ENCODE data around the gene HADHA. TPM values are rescaled to one million over a fixed set of nuclear protein-coding genes. Genes with fewer than 3 reads are reported as not detected.

The HADHA gene
- total and polyA plus RNA-seq, 2 donors (not counting 1 experiment from before 2014, with no cell fraction given): 29.8 to 96.7 TPM

GRCh38 chr2:26189751-26190150, 54.7 kb downstream of the HADHA start:
- Mint-ChIP-seq H3K4me1 (peaks cover 10% of the 10 kb centered on the region), H3K27me3 (no peaks in the 10 kb centered on the region), H3K4me3 (no peak overlapping the region), H3K9me3 (ENCODE audit: insufficient read depth) (no peaks in the 10 kb centered on the region), H3K27ac (no peak overlapping the region)
- Histone ChIP-seq H3K4me3 (ENCODE audit: control extremely low read depth in 1 of 5, extremely low read depth in 1 of 5, insufficient read depth in 1 of 5, low read depth in 2 of 5, low read length in 4 of 5) (no peak overlapping the region), H3K79me2 (ENCODE audit: control insufficient read depth, insufficient read depth, low read length) (no peaks in the 10 kb centered on the region), H3K27ac (ENCODE audit: low read length in 2 of 2) (no peak overlapping the region), H3K4me1 (ENCODE audit: control insufficient read depth in 2 of 2, insufficient read depth in 2 of 2, low read length in 2 of 2) (peaks cover 8% of the 10 kb centered on the region in 2 donors), H3K27me3 (replicated peaks in 1 of 4; ENCODE audit: control extremely low read depth in 1 of 4, control insufficient read depth in 3 of 4, insufficient read depth in 4 of 4, low read length in 3 of 4) (peaks cover 0 to 9% (median 1%) of the 10 kb centered on the region in 4 experiments), H3K9me3 (ENCODE audit: control extremely low read depth in 1 of 3, control insufficient read depth in 2 of 3, insufficient read depth in 1 of 3, low read length in 2 of 3) (no peaks in the 10 kb centered on the region), H3K9ac (ENCODE audit: low read length) (no peak overlapping the region), H3K4me2 (replicated peaks; ENCODE audit: low read depth, low read length, poor library complexity, severe bottlenecking) (no peak overlapping the region), H4K20me1 (ENCODE audit: control insufficient read depth, insufficient read depth, low read length, poor library complexity, severe bottlenecking) (no peaks in the 10 kb centered on the region), H3K36me3 (replicated peaks in 1 of 2; ENCODE audit: control extremely low read depth in 1 of 2, control insufficient read depth in 1 of 2, extremely low read depth in 1 of 2, insufficient read depth in 2 of 2, low read length in 1 of 2) (peaks cover 2 to 44% of the 10 kb centered on the region in 2 experiments), H2AFZ (ENCODE audit: insufficient read depth, low read depth, low read length, poor library complexity, severe bottlenecking) (no peak overlapping the region)
- ChIA-PET CTCF (interaction anchor here (0.6 kb wide), 1 partner anchor 45 kb away, joined by 3 read pairs; no protein-coding TSS in a partner anchor), POLR2A (no interaction called here)
- no peak for ATAC-seq (ENCODE audit: low read depth)
- no peak for DNase-seq
- no peak for TF ChIP-seq CTCF (IDR thresholded peaks at IDR 0.05)
- no peak for TF ChIP-seq EZH2 (IDR thresholded peaks at IDR 0.05; ENCODE audit: borderline replicate concordance, insufficient read depth, low read depth, low read length, poor library complexity, severe bottlenecking)
- intact Hi-C loops (cut with micrococcal nuclease): no loop called here
- WGBS (ENCODE audit: insufficient coverage): 95% methylated on average over 2 of the region's 4 CpGs

- no peak overlapping the region for H3K9ac ChIP-seq (ENCODE audit: low read length)
- peaks cover 0 to 9% (median 1%) of the 10 kb centered on the region in 4 experiments for H3K27me3 ChIP-seq (replicated peaks in 1 of 4; ENCODE audit: control extremely low read depth in 1 of 4, control insufficient read depth in 3 of 4, insufficient read depth in 4 of 4, low read length in 3 of 4)
- no peaks in the 10 kb centered on the region for H3K79me2 ChIP-seq (ENCODE audit: control insufficient read depth, insufficient read depth, low read length)
- Mint-ChIP-seq H3K27me3 (no peaks in the 10 kb centered on the region), H3K27ac (no peak overlapping the region), H3K4me3 (no peak overlapping the region), H3K9me3 (ENCODE audit: insufficient read depth) (no peaks in the 10 kb centered on the region), H3K4me1 (peaks cover 11% of the 10 kb centered on the region)
- H3K27ac ChIP-seq (ENCODE audit: low read length in 2 of 2): no peak overlapping the region
- no peak overlapping the region for H2AFZ ChIP-seq (ENCODE audit: insufficient read depth, low read depth, low read length, poor library complexity, severe bottlenecking)
- intact Hi-C loops (cut with micrococcal nuclease): no loop called here
- H3K9me3 ChIP-seq (ENCODE audit: control extremely low read depth in 1 of 3, control insufficient read depth in 2 of 3, insufficient read depth in 1 of 3, low read length in 2 of 3): no peaks in the 10 kb centered on the region
- H4K20me1 ChIP-seq (ENCODE audit: control insufficient read depth, insufficient read depth, low read length, poor library complexity, severe bottlenecking): no peaks in the 10 kb centered on the region
- POLR2A ChIA-PET: no interaction called here
- H3K4me2 ChIP-seq (replicated peaks; ENCODE audit: low read depth, low read length, poor library complexity, severe bottlenecking): no peak overlapping the region
- no peak overlapping the region for H3K4me3 ChIP-seq (ENCODE audit: control extremely low read depth in 1 of 5, extremely low read depth in 1 of 5, insufficient read depth in 1 of 5, low read depth in 2 of 5, low read length in 4 of 5)
- TF ChIP-seq CTCF (IDR thresholded peaks at IDR 0.05) (no peak), EZH2 (IDR thresholded peaks at IDR 0.05; ENCODE audit: borderline replicate concordance, insufficient read depth, low read depth, low read length, poor library complexity, severe bottlenecking) (no peak)
- peaks cover 2 to 38% of the 10 kb centered on the region in 2 experiments for H3K36me3 ChIP-seq (replicated peaks in 1 of 2; ENCODE audit: control extremely low read depth in 1 of 2, control insufficient read depth in 1 of 2, extremely low read depth in 1 of 2, insufficient read depth in 2 of 2, low read length in 1 of 2)
- ATAC-seq (ENCODE audit: low read depth) (no peak), DNase-seq (no peak)
- 94% methylated on average over 2 of the region's 4 CpGs for WGBS (ENCODE audit: insufficient coverage)
- CTCF ChIA-PET: interaction anchor here (0.6 kb wide), 1 partner anchor 44 kb away, joined by 3 read pairs; no protein-coding TSS in a partner anchor
- H3K4me1 ChIP-seq (ENCODE audit: control insufficient read depth in 2 of 2, insufficient read depth in 2 of 2, low read length in 2 of 2): peaks cover 8 to 11% of the 10 kb centered on the region in 2 donors
Observed at GRCh38 chr2:26189123-26189522, 55.3 kb downstream of the HADHA start.
